GM21717 (cell line): ENCODE results near the gene NIPA2.

ENCODE experiments used
- ATAC-seq: cut with Tn5 transposase; IDR thresholded peaks from one replicate; pipeline ENCODE4 v1.9.1; 2021; ENCODE audit warnings: mild to moderate bottlenecking, moderate library complexity; ENCODE audit not compliant: unreplicated experiment

Gene NIPA2

GRCh38 chr15:22831473-22831872 lies 7.0 kb upstream of the NIPA2 start:
- ATAC-seq: no peak

- ATAC-seq: peak; percentile 5
Measured at GRCh38 chr15:22839046-22839695, 705 bp downstream of the NIPA2 start.

- ATAC-seq: no peak
Measured at GRCh38 chr15:22844421-22845288, 6.2 kb downstream of the NIPA2 start.

- ATAC-seq: no peak
Measured at GRCh38 chr15:22845289-22845900, 6.9 kb downstream of the NIPA2 start.

- no peak for ATAC-seq
Measured at GRCh38 chr15:22846073-22846472, 7.6 kb downstream of the NIPA2 start.

- ATAC-seq: no peak
Measured at GRCh38 chr15:22850055-22850454, 11.6 kb downstream of the NIPA2 start.

GRCh38 chr15:22851513-22851912 lies 13.0 kb downstream of the NIPA2 start:
- ATAC-seq: no peak

GRCh38 chr15:22855791-22856190 lies 17.3 kb downstream of the NIPA2 start:
- no peak for ATAC-seq

GRCh38 chr15:22856659-22857058 lies 18.2 kb downstream of the NIPA2 start:
- ATAC-seq: no peak

- no peak for ATAC-seq
Measured at GRCh38 chr15:22861161-22861560, 22.7 kb downstream of the NIPA2 start.

GRCh38 chr15:22863356-22863755 lies 24.9 kb downstream of the NIPA2 start:
- ATAC-seq: no peak

GRCh38 chr15:22866079-22866478 lies 27.6 kb downstream of the NIPA2 start:
- ATAC-seq: no peak

- no peak for ATAC-seq
Measured at GRCh38 chr15:22867886-22868285, 29.4 kb downstream of the NIPA2 start.

GRCh38 chr15:22868495-22868894 lies 30.0 kb downstream of the NIPA2 start:
- no peak for ATAC-seq

GRCh38 chr15:22868928-22869327 lies 30.5 kb downstream of the NIPA2 start:
- no peak for ATAC-seq

- ATAC-seq: no peak
Measured at GRCh38 chr15:22869856-22870255, 31.4 kb downstream of the NIPA2 start.

GRCh38 chr15:22870865-22871264 lies 32.4 kb downstream of the NIPA2 start:
- ATAC-seq: no peak

GRCh38 chr15:22871481-22872086 lies 33.1 kb downstream of the NIPA2 start:
- no peak for ATAC-seq

GRCh38 chr15:22872936-22873701 lies 34.7 kb downstream of the NIPA2 start:
- ATAC-seq: no peak

GRCh38 chr15:22873841-22874240 lies 35.4 kb downstream of the NIPA2 start:
- no peak for ATAC-seq

- no peak for ATAC-seq
Measured at GRCh38 chr15:22874256-22874655, 35.8 kb downstream of the NIPA2 start.
